ENCODE measurements around the gene SUMF1. TPM values are rescaled to one million over a fixed set of nuclear protein-coding genes. Genes with fewer than 3 reads are reported as not detected.

Gene SUMF1
- total and polyA plus RNA-seq, 8 donors: 7.1 to 25.8 (median 12.6) TPM

GRCh38 chr3:4472766-4473165 is 5.7 kb upstream of the SUMF1 start:
- intact Hi-C loops (cut with DNase I): no loop called here
- TF ChIP-seq CTCF (IDR thresholded peaks at IDR 0.05): no peak

GRCh38 chr3:4472312-4472711 is 5.2 kb upstream of the SUMF1 start:
- 52 to 58% methylated on average over 2 of the region's 2 CpGs for WGBS, 2 donors
- Histone ChIP-seq H3K9me3 (no peaks in the 10 kb centered on the region), H3K4me3 (no peak overlapping the region), H3K4me1 (peaks cover 0 to 11% (median 7%) of the 10 kb centered on the region in 3 donors), H3K27me3 (no peaks in the 10 kb centered on the region), H3K27ac (peak overlapping the region in 1 of 4 donors; percentile 34), H3K36me3 (no peaks in the 10 kb centered on the region)
- intact Hi-C loops (cut with DNase I): no loop called here
- FAIRE-seq: no peak
- DNase-seq: no peak
- no peak for TF ChIP-seq CTCF (IDR thresholded peaks at IDR 0.05)
- ATAC-seq: peak in 3 of 4 donors; percentile 20 to 68 (median 45)

More at GRCh38 chr3:4472766-4473165, 5.7 kb upstream of the SUMF1 start:
- no peaks in the 10 kb centered on the region for H3K36me3 ChIP-seq
- H3K27ac ChIP-seq: no peak overlapping the region
- DNase-seq (no peak), FAIRE-seq (no peak), ATAC-seq (no peak)
- peaks cover 0 to 7% (median 7%) of the 10 kb centered on the region in 3 donors for H3K4me1 ChIP-seq
- no peak overlapping the region for H3K4me3 ChIP-seq
- no peaks in the 10 kb centered on the region for H3K27me3 ChIP-seq
- H3K9me3 ChIP-seq: no peaks in the 10 kb centered on the region
- 96 to 100% methylated on average over 2 of the region's 2 CpGs for WGBS, 2 donors

- no peaks in the 10 kb centered on the region for H3K27me3 ChIP-seq
- peaks cover 0 to 12% (median 7%) of the 10 kb centered on the region in 3 donors for H3K4me1 ChIP-seq
- no peaks in the 10 kb centered on the region for H3K36me3 ChIP-seq
- intact Hi-C loops (cut with DNase I): no loop called here
- 5 to 9% methylated on average over 1 of the region's 1 CpG for WGBS, 2 donors
- H3K9me3 ChIP-seq: no peaks in the 10 kb centered on the region
- no peak overlapping the region for H3K4me3 ChIP-seq
- no peak for FAIRE-seq
- ATAC-seq: peak; percentile 64 to 77 (median 69)
- peak; percentile 64 to 83 (median 78) for DNase-seq
- H3K27ac ChIP-seq: peak overlapping the region in 2 of 4 donors; percentile 34 to 38
- TF ChIP-seq CTCF (IDR thresholded peaks at IDR 0.05): no peak
These were observed 4.8 kb upstream of the SUMF1 start for GRCh38 chr3:4471907-4472306.

GRCh38 chr3:4467522-4467867 is 426 bp upstream of the SUMF1 start:
- FAIRE-seq (no peak), ATAC-seq (peak in 1 of 4 donors; percentile 3), DNase-seq (no peak)
- intact Hi-C loops (cut with DNase I): no loop called here
- no peaks in the 10 kb centered on the region for H3K36me3 ChIP-seq
- TF ChIP-seq CTCF (IDR thresholded peaks at IDR 0.05): no peak
- 56 to 67% methylated on average over 13 of the region's 13 CpGs for WGBS, 2 donors
- no peaks in the 10 kb centered on the region for H3K27me3 ChIP-seq
- H3K4me3 ChIP-seq: peak overlapping the region in 3 of 4 donors; percentile 95 to 99 (median 98)
- no peaks in the 10 kb centered on the region for H3K9me3 ChIP-seq
- H3K4me1 ChIP-seq: peaks cover 0 to 20% (median 7%) of the 10 kb centered on the region in 3 donors
- peak overlapping the region; percentile 72 to 92 (median 80) for H3K27ac ChIP-seq

GRCh38 chr3:4464576-4464975 is 2.5 kb downstream of the SUMF1 start:
- Histone ChIP-seq H3K9me3 (no peaks in the 10 kb centered on the region), H3K36me3 (no peaks in the 10 kb centered on the region), H3K4me1 (peaks cover 0 to 13% (median 0%) of the 10 kb centered on the region in 3 donors), H3K27ac (no peak overlapping the region), H3K27me3 (no peaks in the 10 kb centered on the region), H3K4me3 (no peak overlapping the region)
- no peak for DNase-seq
- ATAC-seq: no peak
- intact Hi-C loops (cut with DNase I): no loop called here
- WGBS, 2 donors: 71 to 77% methylated on average over 1 of the region's 1 CpG
- no peak for TF ChIP-seq CTCF (IDR thresholded peaks at IDR 0.05)
- FAIRE-seq: no peak
